Superior temporal gyrus (tissue), 1 donor: ENCODE results near the gene SYNRG.

ENCODE experiments used
- DNase-seq: peaks from one replicate; pipeline ENCODE4 v3.0.0-alpha.2; 2016; ENCODE audit errors: extremely low spot score

SYNRG gene

GRCh38 chr17:37503148-37503547 lies 106.1 kb downstream of the SYNRG start:
- DNase-seq: no peak

DNA sequence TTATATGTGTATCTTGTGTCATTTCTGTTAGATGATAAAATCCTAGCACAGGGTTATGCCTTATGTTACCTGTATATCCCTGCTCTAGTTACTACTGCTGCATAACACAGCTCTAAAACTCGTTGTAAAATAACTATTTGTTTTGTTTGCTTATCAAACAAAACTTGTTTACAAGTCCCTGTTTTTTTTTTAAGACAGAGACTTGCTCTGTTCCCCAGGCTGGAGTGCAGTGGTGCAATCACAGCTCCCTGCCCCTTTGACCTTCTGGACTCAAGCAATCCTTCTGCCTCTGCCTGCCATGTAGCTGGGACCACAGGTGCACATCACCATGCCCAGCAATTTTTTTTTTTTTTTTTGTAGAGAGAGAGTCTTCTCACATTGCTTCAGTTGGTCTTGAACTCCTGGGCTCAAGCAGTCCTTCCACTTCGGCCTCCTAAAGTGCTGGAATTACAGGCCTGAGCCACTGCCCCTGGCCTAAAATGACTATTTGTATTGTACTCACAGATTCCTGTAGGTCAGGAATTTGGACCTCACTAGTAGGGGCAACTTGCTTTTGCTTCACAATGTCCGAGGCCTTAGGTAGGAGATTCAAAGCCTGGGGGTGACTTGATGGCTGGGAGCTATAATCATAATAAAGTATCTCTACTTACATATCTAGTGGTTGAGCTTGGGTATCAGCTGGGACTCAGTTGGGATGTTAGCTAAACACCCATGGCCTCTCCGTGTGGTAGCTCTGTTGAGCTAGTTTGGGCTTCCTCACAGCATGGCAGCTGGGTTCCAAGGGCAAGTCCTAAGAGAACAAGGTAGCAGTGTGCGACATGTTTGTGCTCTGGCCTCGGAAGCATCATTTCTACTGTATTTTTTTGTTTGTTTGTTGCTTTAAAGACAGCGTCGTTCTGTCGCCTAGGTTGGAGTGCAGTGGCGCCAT lies 106.9 kb downstream of the SYNRG start:
- no peak for DNase-seq

DNA sequence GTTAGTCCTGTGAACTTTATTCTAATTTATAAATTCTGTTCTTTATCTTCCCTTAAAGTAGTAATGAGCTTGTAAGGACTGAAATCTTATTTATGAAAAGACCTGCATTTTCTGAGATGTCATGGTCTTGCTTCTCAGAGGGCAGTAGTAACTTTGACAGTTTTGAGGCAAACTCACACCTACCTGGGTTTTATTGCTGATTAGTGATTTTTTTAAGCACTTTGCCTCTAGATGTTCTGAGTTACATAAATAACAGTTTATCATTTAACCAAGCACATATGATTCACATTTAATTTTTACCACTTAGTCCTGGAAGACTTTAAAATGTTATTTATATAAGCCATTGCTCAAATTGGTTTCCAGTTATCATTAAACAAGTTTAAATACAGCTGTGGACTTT lies 108.8 kb downstream of the SYNRG start:
- no peak for DNase-seq

- no peak for DNase-seq
Observed at GRCh38 chr17:37494971-37495370, 114.2 kb downstream of the SYNRG start.

GRCh38 chr17:37494401-37494831 lies 114.8 kb downstream of the SYNRG start:
- DNase-seq: no peak

DNA sequence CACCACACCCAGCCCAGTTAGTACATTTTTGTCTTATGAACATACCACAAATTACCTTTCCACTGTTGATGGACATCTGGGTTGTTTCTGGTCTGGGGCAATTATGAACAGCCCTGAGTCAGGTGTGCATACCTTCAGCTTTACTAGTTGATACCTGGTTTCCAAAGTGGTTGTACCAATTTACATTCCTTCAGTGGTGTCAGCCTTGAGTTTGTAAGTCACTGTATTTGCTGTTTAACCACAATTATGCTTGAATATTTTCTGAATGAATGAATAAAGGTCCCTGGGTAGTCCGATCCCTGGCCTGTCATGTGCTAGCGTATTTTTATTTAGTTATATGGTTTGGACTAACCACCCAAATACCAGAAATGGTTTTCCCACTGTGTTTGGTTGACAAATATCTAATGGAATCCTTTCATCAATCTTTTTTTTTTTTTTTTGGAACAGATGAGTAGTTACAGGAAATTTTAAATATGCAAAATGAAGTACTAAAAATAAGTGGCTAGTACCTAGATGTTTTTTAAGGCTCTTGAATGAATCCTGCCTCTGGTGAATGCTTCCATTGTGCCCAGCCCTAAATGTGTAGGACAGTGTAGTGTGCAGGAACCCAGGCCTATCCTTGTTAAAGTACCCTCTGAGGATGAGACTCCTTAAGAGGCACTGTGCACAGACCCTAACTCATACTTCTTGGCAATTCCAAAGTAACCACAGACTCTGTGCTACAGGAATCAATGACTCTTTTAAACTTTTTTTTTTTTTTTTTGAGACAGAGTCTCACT lies 115.8 kb downstream of the SYNRG start:
- DNase-seq: no peak

DNA sequence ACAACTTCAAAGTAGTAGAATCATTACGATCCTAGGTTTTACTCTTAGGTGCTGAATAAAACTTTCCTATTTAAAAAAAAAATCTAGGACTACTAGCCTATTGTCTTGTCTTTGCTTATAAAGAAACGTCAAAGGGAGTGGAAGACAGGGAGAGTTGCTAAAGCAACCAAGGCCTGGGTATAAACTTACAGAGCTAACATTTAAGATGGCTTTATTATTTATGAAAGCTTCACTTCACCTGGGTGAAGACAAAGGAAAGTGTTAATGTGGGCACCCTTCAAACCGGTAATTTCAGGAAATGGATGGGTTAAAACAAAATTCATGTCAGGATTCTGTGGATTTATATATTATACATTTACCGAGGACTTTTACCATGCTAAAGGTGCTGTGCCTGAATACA lies 117.1 kb downstream of the SYNRG start:
- DNase-seq: peak; percentile 16

DNA sequence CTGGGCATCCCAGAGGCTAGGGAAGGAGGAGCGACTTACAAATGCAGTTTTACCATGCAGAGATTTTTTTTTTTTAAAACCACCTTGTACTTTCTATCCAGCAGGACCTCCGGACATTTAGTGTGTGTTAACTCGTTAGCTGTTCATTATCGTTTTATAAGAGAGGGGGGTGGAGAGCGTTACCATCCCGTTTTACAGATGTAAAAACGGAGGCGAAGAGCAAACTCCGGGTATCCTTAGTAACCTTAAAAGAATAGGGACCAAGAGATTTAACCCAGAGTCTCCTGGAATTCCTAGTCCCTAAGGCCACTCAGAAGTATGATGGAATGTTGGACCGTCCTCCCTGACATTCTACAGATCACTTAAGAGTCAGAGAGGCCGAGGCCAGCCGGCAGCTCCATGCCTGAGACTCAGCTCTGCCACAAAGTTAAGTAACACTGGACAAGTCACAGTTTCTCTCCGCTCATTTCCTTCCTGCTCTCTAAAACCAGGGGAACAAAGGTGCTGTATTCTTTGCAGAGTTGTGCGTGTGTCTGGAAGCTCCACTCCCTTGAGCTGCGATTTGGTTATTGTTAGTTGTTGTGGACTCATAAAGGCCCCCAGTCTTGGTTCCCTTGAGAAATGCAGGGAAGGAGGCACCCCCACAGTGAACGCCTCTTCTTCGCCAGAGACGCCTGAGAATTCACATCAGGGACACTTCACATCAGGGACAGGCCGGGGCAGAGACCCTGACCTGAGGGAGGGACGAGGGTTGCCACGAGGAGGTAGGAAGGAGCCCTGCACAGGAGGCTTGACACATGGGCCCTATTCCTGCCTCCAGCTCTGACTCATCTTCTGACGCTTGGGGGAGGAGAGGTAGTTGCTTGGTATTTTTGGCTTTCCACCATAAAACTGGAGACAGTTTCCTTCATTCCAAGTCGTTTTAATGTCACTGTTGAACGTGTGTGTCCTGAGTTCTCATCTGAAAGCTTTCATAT lies 118.3 kb downstream of the SYNRG start:
- peak; percentile 65 for DNase-seq

DNA sequence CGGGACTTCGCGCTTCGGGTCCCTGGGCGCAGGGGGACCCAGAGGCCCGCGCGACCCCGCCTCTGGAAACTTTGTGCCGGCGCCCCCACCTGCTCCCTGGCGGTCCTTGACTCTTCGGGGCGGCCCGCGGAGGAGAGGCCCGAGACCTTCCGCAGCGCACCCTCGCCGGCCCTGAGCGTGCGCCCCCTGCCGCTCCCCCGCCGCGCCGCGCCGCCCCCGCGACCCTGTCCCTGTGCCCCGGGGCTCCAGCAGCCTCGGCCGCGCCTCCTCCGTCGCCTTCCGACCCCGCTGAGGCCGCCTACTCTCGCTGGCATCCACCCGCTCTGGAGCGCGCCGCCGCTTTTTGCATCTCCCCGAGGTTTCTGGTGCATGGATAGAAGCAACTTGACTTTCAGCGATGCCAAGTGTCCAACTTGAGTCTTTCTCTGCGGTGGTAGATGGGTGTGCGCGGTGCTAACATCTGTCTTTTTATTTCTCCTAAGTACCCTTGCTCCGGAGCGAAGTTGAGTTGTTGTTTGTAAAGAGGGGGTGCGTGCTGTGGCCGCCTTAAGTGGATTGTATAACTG lies 119.1 kb downstream of the SYNRG start:
- DNase-seq: peak; percentile 36

DNA sequence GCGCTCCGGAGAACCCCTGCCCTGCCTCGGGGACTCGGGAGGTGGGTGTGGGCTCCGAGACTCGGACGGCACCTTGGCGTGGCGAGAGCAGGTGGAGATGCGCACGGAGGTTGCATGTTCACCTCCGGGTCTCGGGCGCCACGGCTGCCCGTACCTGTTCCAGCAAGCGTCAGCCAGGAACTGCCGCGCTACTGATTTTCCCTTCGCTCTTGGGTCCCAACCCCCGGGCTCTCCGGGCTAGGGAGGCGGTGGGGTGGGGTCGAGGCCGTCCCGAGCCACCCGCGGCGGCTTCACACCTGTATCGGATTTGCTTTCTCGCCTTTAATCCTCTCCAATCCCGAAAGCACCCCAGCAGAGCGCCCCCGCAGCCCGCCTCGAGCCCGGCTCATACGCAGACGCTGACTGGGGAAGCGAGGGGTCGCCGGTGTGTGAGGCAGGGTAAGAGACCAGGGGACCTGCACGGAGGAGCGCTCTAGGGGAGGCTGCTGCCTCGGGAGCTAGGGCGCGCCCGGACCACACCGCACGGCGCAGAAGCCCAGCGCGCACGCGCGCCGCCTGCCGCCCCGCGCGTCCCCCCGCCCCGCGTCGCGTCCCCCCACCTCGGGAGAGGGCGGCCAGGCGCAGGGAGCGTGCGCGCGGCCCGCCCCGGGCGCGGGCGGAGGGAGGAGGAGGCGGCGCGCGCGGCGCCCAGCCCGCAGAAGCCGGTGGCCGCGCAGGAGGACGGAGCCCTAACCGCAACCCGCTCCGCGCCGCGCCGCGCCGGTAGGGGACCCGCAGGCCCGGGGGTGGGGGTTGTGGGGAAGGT lies 119.8 kb downstream of the SYNRG start, which contains the start of gene DUSP14:
DUSP14 (plus strand) TSS at position 695 of the 805 bp plus-strand sequence. CDS start 22,382 bp downstream, outside the sequence.
- peak; percentile 76 for DNase-seq

GRCh38 chr17:37488607-37489196 lies 120.5 kb downstream of the SYNRG start:
- DNase-seq: peak; percentile 42

DNA sequence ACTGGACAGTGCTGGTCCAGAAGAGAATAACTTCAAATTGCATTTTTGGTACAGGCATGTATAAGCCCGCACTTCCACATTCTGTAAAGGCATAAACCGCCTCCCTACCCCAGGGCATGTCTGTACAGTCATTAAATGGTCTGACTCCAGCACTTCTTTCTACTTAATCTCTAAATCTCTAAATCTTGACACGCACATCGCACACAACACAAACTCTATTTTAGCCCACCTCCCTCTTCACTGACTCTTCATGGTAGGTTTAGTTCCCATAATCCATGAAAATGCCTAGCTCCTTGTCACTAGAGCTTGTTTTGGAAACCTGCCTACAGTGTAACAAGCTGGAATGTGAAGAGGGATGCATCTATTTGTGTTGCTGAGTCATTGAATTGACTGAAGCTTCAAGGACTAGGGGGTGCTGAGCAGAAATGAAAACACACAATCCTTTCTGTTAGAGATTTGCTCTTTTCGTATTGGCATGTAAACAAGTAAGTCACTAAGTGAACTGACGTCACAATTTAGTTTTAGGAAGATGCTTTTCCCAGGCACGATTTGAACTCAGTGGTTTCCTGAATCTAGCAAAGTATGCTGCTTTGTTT lies 121.1 kb downstream of the SYNRG start:
- peak; percentile 75 for DNase-seq

GRCh38 chr17:37485938-37486570 lies 123.2 kb downstream of the SYNRG start:
- DNase-seq: no peak

DNA sequence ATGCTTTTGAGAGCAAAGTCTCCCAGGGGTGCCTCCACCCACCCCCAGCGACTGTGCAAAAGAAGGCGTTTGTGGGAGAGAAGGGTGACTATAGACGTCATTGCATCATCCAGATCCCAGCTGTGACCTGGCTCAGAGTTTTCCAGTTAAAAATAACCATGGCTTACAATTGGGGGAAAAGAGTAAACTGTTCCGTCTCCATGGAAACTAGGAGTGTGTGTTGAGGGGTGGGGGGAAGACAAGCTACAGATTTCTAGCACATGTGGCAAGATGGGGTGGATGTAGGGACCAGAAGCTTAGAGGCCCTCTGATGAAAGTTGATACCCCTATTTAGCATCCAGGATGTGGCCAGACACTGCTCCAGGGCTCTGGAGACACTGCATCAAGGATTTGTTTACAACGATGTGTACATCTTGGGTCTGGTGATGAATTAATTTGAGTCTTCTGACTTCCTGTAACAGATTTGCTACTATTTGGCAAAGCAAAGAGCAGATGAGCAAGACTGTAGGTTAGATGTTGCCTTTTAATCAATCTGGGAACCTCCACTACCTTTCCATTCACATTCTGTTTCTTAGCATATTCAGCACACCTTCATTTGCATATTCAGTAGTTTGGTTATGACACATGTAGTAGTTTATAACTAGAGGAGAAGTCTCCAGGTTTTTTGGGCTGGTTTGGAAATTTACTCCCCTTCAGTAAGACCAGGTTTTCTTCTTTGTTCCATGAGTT lies 125.7 kb downstream of the SYNRG start:
- DNase-seq: peak; percentile 44

GRCh38 chr17:37481001-37481665 lies 128.1 kb downstream of the SYNRG start:
- DNase-seq: no peak

- no peak for DNase-seq
Observed at GRCh38 chr17:37480427-37480826, 128.8 kb downstream of the SYNRG start.

DNA sequence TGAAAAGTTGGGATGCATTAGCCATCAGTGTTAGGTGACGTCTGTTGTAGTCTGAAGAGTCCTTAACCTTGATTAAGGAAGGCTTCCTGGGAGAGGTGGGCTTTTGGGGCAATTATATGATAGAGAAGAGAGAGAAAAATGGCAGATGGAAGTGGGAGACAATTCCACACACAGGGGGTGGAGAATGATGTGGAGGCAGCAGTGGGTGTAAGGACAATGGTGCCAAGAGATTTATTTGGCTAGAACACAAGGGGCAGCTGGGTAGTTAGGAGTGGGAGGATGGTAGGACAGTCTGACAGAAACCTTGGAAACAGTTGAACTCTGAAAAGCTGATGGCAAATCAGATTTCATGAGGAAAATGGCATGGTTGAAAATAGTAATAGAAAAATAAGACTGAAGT lies 130.2 kb downstream of the SYNRG start:
- DNase-seq: no peak

DNA sequence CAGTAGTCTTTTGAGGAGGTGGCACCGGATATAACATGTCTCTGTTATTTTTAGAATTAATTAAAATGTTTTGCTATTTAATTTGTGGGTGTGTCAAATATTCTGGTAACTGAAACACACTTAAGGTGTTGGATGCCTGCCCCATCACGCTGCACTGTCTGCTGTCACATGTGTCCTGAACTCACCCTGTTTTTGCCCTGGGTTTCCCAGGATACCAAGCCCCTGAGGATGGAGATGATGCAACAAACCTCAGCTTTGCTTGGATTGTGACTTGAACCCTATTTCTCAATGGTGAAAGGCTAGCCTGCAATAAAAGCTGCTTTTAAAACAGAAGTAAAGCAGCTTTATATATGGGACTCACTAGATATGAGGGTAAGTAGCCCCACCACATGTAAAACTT lies 131.0 kb downstream of the SYNRG start:
- DNase-seq: no peak
